NCI-H1694 (cell line): ENCODE measurements around the gene ALPI.
"Not testable (repeated sequence)": the region's sequence is repeated elsewhere in the genome, so short reads cannot be mapped to it uniquely, and the experiment has no call there.

Experiments
- DNase-seq: peaks from one replicate; lab custom pipeline; 2025; lab: John Stamatoyannopoulos, UW

The ALPI gene

DNA sequence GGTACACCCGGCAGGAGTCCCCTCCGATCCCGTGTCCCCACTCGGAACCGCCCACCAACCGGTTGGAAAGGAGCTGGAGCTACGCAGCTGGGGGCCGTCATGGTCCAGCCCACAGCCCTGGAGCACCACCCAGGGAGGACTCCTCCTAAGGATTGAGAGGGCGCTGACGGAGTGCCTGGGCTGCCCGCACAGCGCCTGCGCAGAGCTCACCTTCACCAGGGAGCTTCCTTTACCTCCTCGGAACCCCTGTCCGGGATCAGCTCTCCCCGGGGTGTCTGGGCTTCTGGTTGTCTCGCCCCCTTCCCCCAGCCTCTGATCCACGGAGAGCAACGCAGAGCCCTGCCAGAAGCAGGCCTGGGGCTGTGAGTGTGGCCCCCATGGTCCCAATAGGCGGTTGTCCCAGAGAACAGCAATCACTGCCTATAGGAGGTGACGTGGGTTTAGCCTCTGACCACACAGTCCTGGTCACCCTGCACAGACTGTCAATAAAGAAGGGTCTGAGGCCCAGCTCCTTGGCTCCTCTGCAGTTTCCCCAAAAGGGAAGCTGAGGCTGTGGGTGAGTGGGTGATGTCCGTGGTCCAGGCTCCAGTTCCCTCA, 34.7 kb upstream of the ALPI start:
- no peak for DNase-seq

DNA sequence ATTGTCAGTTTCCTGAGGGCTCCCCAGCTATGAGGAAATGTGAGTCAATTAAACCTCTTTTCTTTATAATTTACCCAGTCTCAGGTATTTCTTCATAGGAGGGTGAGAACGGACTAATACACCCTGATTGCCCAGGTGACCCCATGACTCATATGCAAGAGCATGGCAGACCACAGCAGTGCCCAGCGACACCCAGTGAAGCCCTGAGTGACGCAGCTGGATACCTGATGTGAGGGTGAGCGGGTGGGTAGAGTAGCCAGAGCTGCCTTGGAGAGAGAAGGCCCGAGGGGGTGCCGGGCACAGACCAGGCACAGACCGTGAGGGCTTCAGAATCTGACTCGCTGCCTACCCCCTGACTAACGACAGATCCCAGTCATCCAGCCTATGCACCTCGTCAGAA, 33.9 kb upstream of the ALPI start:
- DNase-seq = no peak

DNA sequence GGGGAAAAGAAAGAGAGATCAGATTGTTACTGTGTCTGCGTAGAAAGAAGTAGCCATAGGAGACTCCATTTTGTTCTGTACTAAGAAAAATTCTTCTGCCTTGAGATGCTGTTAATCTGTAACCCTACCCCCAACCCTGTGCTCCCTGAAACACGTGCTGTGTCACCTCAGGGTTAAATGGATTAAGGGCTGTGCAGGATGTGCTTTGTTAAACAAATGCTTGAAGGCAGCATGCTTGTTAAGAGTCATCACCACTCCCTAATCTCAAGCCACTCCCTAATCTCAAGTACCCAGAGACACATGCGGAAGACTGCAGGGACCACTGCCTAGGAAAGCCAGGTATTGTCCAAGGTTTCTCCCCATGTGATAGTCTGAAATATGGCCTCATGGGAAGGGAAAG, 33.0 kb upstream of the ALPI start:
- DNase-seq = not testable (repeated sequence)

DNA sequence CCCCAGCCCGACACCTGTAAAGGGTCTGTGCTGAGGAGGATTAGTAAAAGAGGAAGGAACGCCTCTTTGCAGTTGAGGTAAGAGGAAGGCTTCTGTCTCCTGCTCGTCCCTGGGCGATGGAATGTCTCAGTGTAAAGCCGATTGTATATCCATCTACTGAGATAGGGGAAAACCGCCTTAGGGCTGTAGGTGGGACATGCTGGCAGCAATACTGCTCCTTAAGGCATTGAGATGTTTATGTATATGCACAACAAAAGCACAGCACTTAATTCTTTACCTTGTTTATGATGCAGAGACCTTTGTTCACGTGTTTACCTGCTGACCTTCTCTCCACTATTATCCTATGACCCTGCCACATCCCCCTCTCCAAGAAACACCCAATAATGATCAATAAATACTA, 32.5 kb upstream of the ALPI start:
- not testable (repeated sequence) for DNase-seq

DNA sequence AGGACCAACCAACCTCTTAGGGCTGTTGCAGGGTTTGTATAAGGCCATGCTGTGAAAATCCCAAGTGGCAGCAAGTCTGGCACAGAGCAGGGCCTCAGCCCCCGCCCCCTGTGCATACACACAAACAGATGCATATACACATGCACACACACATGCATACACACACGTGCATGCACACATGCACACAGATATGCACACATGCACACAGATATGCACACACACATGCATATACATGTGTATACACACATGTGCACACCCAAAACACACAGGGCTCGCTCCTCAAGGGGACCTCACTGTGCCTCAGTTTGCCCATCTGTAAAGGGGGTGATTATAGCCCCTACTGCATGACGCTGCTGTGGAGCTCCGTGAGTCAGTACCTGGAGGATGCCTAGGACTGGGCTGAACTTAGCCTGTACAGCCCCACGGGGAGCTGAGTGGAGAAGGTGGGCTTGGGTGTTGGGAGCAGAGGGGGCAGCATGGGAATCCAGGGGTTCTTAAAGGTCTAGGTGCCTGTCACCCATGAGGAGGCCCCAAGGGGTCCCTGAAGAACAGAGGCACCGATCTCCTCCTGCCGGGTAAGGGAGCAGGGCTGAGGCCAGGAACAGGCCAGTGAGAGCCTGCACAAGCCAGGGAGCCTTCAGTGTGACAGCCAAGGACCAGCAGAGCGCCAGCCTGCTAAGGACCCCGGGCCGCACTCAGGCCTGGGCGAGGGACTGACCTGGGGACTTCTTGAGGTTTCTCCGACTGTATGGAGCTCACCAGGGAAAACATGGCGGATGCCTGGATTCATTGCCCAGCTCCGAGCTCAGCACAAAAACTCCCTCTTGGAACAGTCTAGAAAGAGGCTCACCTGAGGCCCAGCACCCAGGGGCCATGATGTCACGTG, 24.0 kb upstream of the ALPI start:
- no peak for DNase-seq

GRCh38 chr2:232432598-232433184, 23.3 kb upstream of the ALPI start:
- no peak for DNase-seq

- DNase-seq = not testable (repeated sequence)
Observed at GRCh38 chr2:232433622-232434021, 22.3 kb upstream of the ALPI start.

GRCh38 chr2:232434091-232434490, 21.9 kb upstream of the ALPI start:
- no peak for DNase-seq

DNA sequence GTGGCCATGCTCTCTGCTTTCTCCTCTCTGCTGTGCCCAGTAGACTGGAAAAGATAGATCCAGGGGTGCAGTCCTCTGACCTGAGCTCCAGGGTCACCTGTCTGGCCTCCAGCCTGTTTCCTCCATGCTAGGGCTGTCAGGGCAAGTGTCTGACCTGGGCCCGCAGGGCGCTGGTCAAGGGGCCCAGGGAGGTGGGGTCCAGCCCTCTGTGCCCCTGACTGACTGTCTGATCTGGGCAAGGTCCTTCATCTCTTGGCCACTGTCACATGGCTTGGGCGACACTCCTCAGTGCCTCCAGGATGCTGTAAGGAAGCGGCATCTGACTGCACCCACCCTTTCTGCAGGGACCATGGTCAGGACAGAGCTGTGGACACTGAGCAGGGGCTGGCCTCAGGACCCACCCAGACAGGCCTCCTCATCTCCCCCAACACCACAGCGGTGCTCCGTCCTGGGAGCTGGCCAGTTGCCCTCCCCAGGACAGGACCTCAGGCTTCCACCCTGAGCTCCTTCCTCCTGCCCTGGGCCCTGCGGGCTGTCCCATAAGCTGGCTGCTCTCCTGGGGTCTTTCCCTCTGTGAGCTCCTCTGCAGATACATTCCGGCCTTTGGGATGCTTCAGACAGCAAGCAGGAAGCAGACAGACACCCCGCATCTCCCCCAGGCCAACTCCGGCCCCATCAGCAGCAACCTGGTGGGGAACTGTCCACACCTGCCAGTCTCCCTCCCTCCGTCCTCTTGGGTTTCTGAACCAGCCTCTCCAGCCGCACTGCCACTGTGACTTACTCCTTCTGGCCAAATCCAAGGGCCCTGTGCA, 21.2 kb upstream of the ALPI start:
- no peak for DNase-seq

DNA sequence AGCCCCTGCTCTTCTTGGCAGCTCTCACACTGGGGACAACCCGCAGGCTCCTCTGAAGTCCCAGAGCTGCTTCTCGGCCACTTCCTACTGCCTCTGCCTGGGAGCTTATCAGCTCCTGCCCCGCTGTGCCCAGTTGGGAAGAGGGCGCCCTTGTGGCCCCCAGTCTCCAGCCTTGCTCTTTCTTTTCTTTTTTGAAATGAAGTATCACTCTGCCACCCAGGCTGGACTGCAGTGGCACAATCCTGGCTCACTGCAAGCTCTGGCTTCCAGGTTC, 20.6 kb upstream of the ALPI start:
- no peak for DNase-seq

DNA sequence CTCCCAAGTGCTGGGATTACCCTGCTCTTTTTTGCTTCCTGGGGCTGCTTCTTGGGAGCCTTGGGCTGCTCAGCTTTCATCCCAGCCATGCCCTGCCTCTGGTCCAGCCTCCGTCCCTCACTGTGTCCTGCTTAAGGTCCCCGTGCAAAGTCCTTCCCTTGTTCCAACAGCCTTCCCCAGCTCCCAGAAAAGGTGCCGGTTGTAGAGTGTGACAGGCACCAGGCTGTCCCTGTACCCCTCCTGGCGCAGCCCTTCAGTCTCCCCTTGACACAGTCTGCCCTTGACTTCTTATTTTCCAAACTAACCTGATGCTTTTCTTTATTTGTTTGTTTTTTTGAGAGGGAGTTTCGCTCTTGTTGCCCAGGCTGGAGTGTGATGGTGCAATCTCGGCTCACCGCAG, 20.1 kb upstream of the ALPI start:
- no peak for DNase-seq

DNA sequence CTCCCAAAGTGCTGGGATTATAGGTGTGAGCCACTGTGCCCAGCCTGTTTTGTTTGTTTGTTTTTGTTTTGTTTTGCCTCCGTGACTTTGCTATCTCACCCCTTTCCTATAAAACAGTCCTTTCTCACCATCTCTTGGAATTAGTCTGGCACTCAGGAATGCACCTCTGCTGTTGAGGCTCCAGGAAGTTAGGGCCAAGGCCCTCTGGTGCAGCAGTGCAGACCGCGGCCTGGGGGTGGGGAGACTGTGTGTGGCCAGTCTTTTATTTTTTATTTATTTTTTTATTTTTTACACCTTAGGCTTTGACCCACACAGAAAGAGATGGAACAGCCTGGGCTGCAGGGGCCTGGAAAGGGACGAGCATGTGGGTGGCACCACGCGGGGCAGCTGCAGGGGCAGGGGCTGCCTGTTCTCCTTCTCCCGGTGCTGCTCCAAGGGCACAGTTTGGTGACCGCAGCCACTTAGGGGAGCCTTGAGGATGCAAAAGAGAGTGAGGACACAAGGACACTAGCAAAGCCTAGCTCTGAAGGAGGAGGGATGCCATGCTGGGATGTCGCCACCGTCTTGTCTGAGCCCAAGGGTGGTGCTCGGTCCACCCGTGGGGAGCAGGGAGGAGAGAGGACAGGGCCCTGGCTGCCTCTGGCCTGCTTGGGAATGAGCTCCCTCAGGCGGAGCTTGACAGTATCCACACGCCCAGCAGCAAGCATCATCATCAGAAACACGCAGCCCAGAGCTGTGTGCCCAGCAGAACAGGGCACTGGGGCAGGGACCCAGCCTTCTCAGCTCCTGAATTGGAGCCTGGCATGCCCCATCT, 19.4 kb upstream of the ALPI start:
- no peak for DNase-seq

DNA sequence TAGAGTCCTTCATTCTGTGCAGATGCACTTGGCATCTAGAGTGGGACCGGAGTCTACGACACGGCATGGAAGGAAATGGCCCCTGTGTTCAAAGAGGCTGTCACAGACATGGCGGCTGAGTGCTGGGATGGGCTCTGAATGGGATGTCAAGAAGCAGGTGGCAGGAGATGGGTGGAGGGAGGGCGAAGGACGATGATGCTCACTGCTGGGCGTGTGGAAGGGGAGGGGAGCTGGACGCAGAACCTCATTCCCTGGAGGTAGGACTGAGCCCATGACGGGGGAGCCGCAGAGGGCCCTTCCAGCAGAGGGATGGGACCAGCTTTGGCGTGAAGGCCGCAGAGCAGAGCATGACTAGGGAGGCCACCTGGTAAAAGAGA, 18.8 kb upstream of the ALPI start:
- DNase-seq = no peak

DNA sequence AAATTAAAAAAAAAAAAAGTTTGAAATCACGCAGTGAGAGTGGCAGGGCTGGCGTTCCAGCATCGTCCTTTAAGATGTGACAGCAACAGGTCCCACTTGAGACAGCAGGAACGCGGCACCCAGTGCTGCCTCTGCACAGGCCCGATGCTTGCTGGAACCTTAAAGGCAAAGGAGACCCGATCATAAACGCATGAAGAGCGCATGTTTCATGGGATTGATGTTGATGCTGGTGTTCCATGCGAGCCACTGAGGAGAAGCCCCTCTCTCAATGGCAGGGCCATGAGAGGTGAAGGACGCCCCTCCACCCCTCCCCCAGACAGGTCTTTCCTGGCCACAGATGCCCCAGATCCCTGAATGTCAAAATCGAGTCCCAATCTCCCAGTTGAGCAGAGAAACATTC, 17.9 kb upstream of the ALPI start:
- no peak for DNase-seq

DNA sequence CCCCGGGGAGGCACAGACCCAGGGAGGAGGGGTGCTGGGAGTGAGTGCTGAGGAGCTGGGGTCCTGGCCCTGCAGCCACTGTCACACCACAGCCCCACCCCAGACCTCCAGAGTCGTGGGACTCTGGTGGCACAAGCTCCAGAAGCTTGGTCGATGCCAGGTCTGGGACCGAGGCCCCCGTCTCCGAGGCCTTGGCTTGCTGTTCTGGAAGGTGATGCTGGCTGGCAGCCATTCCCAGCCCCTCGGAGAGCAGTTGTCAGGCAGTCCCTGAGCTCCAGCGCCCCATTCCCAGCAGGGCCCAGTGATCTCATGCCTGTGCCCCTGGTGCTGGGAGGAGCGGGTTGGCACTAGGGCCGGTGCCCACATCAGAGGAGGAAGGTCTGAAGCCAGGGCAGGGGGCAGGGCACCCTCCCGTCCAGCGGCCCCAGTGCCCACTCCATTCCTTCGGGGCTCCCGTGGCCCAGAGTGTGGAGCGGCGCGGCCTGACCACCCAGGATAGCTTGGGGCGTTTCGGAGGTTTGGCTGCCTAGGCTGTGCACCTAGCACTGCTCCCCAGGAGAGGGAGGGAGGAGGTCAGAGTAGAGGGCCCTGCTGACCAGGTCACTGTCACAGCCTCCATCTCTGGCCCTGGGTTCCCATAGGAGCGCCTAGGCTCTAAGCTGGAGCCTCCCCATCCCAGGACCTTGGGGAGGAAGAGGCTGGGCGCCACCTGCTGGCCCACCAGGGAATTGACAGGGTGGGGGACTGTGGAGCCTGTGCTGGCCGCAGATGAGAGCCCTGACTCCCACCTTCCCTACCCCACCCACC, 16.8 kb upstream of the ALPI start:
- no peak for DNase-seq

- no peak for DNase-seq
Observed at GRCh38 chr2:232439758-232440135, 16.2 kb upstream of the ALPI start.

- DNase-seq = peak; percentile 72
Observed at GRCh38 chr2:232440220-232441018, 15.5 kb upstream of the ALPI start.

DNA sequence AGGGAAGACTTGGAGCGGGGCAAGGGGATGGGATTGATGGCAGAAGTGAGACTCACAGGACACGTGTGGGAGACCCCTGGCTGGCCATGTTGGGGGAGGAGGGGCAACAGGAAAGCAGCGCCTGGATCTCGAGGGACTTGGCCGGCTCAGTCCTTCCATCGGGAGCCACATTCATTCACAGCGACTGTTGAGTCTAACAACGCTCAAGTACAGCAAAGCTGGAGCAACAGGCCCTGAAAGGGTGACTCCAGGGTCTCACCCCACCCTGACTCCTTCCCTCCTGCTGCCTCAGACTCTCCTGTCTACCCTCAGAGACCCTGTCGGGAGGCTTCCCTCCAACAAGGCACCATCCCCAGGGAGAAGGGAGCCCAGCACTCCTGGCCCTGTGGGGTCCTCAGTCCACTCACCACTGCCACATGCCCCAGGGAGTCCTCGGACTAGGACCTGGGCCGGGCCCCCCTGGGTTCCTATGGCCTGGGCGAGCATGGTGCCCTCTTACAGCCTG, 14.8 kb upstream of the ALPI start:
- DNase-seq = no peak

GRCh38 chr2:232441922-232442321, 14.0 kb upstream of the ALPI start:
- DNase-seq = not testable (repeated sequence)

GRCh38 chr2:232442431-232442830, 13.5 kb upstream of the ALPI start:
- not testable (repeated sequence) for DNase-seq
